HepG2 (cell line): ENCODE results near the gene PHOSPHO2. TPM values are rescaled to one million over a fixed set of nuclear protein-coding genes. Genes with fewer than 3 reads are reported as not detected.

Source experiments
- BRCA1 ChIP-seq: sonication (generic); formaldehyde crosslinking; IDR thresholded peaks from 2 replicates; pipeline ENCODE4 v1.4.0; 2020; ENCODE audit warnings: missing genetic modification reagents
- CBX5 ChIP-seq: sonication (generic); formaldehyde crosslinking; IDR thresholded peaks from 2 replicates; pipeline ENCODE4 v1.4.0; 2020; ENCODE audit warnings: missing genetic modification reagents, borderline replicate concordance
- FOXK2 ChIP-seq: fragments of 450-650 bp; IDR thresholded peaks from 2 replicates; pipeline ENCODE4 v1.6.1; 2016
- GATAD2A ChIP-seq: IDR thresholded peaks from 2 replicates; pipeline ENCODE4 v1.6.1; 2016
- KDM1A ChIP-seq: IDR thresholded peaks from 2 replicates; pipeline ENCODE4 v1.6.1; 2016; ENCODE audit warnings: missing compliant biosample characterization
- MYNN ChIP-seq: sonication (generic); formaldehyde crosslinking; IDR thresholded peaks from 2 replicates; pipeline ENCODE4 v1.4.0; 2020; ENCODE audit warnings: mild to moderate bottlenecking, low read depth, missing genetic modification reagents
- REL ChIP-seq: sonication (generic); formaldehyde crosslinking; conservative IDR thresholded peaks from 2 replicates; pipeline ENCODE4 v1.8.0; 2022; ENCODE audit warnings: mild to moderate bottlenecking, missing genetic modification reagents, moderate library complexity
- SKI ChIP-seq: fragments of 450-650 bp; IDR thresholded peaks from one replicate; pipeline ENCODE4 v1.6.1; 2018; ENCODE audit warnings: mild to moderate bottlenecking; ENCODE audit not compliant: partially characterized antibody
- SNAPC2 ChIP-seq: sonication (generic); formaldehyde crosslinking; IDR thresholded peaks from 2 replicates; pipeline ENCODE4 v1.8.1; 2022; ENCODE audit warnings: mild to moderate bottlenecking, missing genetic modification reagents
- TAF15 ChIP-seq: fragments of 200-400 bp; formaldehyde crosslinking; IDR thresholded peaks from one replicate; pipeline ENCODE4 v1.6.1; 2018; ENCODE audit warnings: mild to moderate bottlenecking, low read depth, low read length; ENCODE audit not compliant: poor library complexity, severe bottlenecking
- TARDBP ChIP-seq: sonication (generic); formaldehyde crosslinking; IDR thresholded peaks from 2 replicates; pipeline ENCODE4 v1.8.0; 2022; ENCODE audit warnings: mild to moderate bottlenecking, missing genetic modification reagents
- TBX3 ChIP-seq: fragments of 450-650 bp; IDR thresholded peaks from 2 replicates; pipeline ENCODE4 v1.6.1; 2017; ENCODE audit warnings: antibody characterized with exemption, mild to moderate bottlenecking, inconsistent platforms, borderline replicate concordance
- TSC22D2 ChIP-seq: sonication (generic); formaldehyde crosslinking; IDR thresholded peaks from 2 replicates; pipeline ENCODE4 v1.5.1; 2020; ENCODE audit warnings: missing genetic modification reagents, mild to moderate bottlenecking, borderline replicate concordance
- XRCC5 ChIP-seq: fragments of 200-400 bp; formaldehyde crosslinking; optimal IDR thresholded peaks from 2 replicates; pipeline ENCODE3; 2017; ENCODE audit warnings: mild to moderate bottlenecking, low read length
- ZNF12 ChIP-seq: sonication (generic); formaldehyde crosslinking; IDR thresholded peaks from 2 replicates; pipeline ENCODE4 v1.5.0; 2020; ENCODE audit warnings: missing genetic modification reagents
- ZNF761 ChIP-seq: sonication (generic); formaldehyde crosslinking; conservative IDR thresholded peaks from 2 replicates; pipeline ENCODE4 v1.4.0; 2020; ENCODE audit warnings: mild to moderate bottlenecking, missing genetic modification reagents
- polyA plus RNA-seq, 8 experiments: library from polyadenylated mRNA; depleted of rRNA in 3 of 8; stranded (reverse) in 7 of 8; unstranded in 1 of 8; fragments of >200 nt; fragmentation: Illumina TruSeq in 4 of 8; extraction: Trizol in 4 of 8; gene quantifications; 2 replicates each; pipeline versions ENCODE4 v1.2.1 to v1.2.3, GENCODE V29; 2011 to 2016; ENCODE audit warnings: low read depth in 4 of 8, missing spikeins in 1 of 8, mixed read lengths in 1 of 8; ENCODE audit not compliant: insufficient read depth in 1 of 8
- total RNA-seq, 5 experiments: library from RNA; depleted of rRNA; stranded (reverse); fragments of >200 nt; fragmentation: Illumina TruSeq; extraction: Trizol; gene quantifications; 2 replicates each; pipeline ENCODE4 v1.2.3, GENCODE V29; 2016; ENCODE audit warnings: low read depth in 1 of 5
- TF ChIP-seq, protein P1 (sequence below), 2 experiments: sonication (generic) in 1 of 2; formaldehyde crosslinking in 1 of 2; IDR thresholded peaks; 2 replicates each; pipeline versions ENCODE4 v1.4.0 to v1.6.1; 2016 to 2020; ENCODE audit warnings: borderline replicate concordance in 1 of 2, low read depth in 1 of 2, mild to moderate bottlenecking in 1 of 2, missing genetic modification reagents in 1 of 2
- TF ChIP-seq, protein P2 (sequence below): sonication (generic); formaldehyde crosslinking; IDR thresholded peaks from 2 replicates; pipeline ENCODE4 v1.5.0; 2020; ENCODE audit warnings: mild to moderate bottlenecking, missing genetic modification reagents, borderline replicate concordance
- TF ChIP-seq, protein P3 (sequence below): sonication (generic); formaldehyde crosslinking; IDR thresholded peaks from 2 replicates; pipeline ENCODE4 v1.4.0; 2020; ENCODE audit warnings: missing genetic modification reagents
- TF ChIP-seq, protein P4 (sequence below): sonication (generic); formaldehyde crosslinking; IDR thresholded peaks from 2 replicates; pipeline ENCODE4 v1.4.0; 2020; ENCODE audit warnings: missing genetic modification reagents

PHOSPHO2 gene
- total and polyA plus RNA-seq, 2 of the 13 experiments (the other 11 are each of a cell fraction or from before 2014, with no cell fraction given): 6.1 to 11.4 TPM

DNA sequence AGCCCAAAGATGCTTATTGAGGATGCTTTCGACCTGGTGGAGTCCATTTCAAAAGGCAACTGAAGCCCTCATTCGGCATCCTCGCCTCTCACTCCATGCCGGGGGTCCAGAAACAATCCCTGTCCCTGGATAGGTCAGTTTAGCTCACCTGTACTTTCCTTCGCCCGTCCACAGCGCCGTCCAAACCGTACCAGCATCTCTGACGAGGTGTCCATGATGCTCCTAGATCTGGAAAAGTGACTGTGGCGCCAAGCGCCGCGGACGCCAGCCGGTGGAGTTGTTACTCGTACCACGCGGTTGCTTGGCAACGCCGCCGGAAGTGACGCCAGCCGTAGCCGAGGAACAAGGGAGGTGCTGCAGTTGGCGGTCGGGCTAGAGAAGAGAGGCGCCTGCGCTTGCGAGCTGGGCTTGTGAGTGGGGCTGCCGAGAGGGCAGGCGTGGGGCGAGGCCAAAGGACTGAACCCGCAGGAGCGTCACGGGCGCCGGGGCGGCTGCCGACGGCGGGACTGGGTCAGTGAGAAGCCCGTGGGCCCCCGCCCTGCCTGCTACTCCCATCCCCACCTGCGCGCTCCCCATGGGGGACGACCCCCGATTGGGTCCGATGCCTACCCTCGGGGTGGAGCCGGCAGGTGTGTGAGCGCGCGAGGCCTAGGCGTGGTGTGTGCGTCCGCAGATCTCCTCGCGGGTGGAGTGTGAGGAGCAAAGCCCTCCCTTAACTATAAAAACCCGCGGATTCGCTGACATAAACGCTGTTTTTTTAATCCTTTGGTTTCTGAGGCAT is at the start of gene PHOSPHO2, which contains the start of gene CFAP210 (continued):
- TF ChIP-seq, protein P1, sequence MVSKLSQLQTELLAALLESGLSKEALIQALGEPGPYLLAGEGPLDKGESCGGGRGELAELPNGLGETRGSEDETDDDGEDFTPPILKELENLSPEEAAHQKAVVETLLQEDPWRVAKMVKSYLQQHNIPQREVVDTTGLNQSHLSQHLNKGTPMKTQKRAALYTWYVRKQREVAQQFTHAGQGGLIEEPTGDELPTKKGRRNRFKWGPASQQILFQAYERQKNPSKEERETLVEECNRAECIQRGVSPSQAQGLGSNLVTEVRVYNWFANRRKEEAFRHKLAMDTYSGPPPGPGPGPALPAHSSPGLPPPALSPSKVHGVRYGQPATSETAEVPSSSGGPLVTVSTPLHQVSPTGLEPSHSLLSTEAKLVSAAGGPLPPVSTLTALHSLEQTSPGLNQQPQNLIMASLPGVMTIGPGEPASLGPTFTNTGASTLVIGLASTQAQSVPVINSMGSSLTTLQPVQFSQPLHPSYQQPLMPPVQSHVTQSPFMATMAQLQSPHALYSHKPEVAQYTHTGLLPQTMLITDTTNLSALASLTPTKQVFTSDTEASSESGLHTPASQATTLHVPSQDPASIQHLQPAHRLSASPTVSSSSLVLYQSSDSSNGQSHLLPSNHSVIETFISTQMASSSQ (IDR thresholded peaks at IDR 0.05; ENCODE audit: low read depth): no peak
- TF ChIP-seq, protein P1 (CRISPR knock-in tag; IDR thresholded peaks at IDR 0.05; ENCODE audit: borderline replicate concordance): peak; percentile 49; the same call in 1 of the 2 replicates
- TF ChIP-seq TAF15 (peak; percentile 94), REL (no peak), TARDBP (CRISPR knock-in tag) (peak; percentile 91), BRCA1 (CRISPR knock-in tag) (peak; percentile 90), ZNF761 (no peak), XRCC5 (peak; percentile 73), SNAPC2 (CRISPR knock-in tag) (peak; percentile 89), CBX5 (CRISPR knock-in tag) (peak; percentile 88; the same call in 1 of the 2 replicates), KDM1A (CRISPR knock-in tag) (peak; percentile 19; the same call in 1 of the 2 replicates), GATAD2A (CRISPR knock-in tag) (peak; percentile 77), TBX3 (peak; percentile 59; the same call in 1 of the 2 replicates), MYNN (CRISPR knock-in tag) (peak; percentile 94), ZNF12 (CRISPR knock-in tag) (no peak), TSC22D2 (CRISPR knock-in tag) (0 out of 2 replicates have a peak, but pooled peaks have one; percentile 47), SKI (peak; percentile 69), FOXK2 (peak; percentile 52; the same call in 1 of the 2 replicates)
- TF ChIP-seq, protein P2, sequence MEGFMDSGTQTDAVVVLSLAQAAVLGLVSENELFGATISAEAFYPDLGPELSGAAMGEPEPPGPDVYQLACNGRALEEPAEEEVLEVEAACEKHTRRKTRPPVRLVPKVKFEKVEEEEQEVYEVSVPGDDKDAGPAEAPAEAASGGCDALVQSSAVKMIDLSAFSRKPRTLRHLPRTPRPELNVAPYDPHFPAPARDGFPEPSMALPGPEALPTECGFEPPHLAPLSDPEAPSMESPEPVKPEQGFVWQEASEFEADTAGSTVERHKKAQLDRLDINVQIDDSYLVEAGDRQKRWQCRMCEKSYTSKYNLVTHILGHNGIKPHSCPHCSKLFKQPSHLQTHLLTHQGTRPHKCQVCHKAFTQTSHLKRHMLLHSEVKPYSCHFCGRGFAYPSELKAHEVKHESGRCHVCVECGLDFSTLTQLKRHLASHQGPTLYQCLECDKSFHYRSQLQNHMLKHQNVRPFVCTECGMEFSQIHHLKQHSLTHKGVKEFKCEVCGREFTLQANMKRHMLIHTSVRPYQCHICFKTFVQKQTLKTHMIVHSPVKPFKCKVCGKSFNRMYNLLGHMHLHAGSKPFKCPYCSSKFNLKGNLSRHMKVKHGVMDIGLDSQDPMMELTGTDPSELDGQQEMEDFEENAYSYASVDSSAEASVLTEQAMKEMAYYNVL (CRISPR knock-in tag): peak; percentile 93; the same call in 1 of the 2 replicates
- TF ChIP-seq, protein P3, sequence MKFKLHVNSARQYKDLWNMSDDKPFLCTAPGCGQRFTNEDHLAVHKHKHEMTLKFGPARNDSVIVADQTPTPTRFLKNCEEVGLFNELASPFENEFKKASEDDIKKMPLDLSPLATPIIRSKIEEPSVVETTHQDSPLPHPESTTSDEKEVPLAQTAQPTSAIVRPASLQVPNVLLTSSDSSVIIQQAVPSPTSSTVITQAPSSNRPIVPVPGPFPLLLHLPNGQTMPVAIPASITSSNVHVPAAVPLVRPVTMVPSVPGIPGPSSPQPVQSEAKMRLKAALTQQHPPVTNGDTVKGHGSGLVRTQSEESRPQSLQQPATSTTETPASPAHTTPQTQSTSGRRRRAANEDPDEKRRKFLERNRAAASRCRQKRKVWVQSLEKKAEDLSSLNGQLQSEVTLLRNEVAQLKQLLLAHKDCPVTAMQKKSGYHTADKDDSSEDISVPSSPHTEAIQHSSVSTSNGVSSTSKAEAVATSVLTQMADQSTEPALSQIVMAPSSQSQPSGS (CRISPR knock-in tag): peak; percentile 84; the same call in 1 of the 2 replicates
- TF ChIP-seq, protein P4, sequence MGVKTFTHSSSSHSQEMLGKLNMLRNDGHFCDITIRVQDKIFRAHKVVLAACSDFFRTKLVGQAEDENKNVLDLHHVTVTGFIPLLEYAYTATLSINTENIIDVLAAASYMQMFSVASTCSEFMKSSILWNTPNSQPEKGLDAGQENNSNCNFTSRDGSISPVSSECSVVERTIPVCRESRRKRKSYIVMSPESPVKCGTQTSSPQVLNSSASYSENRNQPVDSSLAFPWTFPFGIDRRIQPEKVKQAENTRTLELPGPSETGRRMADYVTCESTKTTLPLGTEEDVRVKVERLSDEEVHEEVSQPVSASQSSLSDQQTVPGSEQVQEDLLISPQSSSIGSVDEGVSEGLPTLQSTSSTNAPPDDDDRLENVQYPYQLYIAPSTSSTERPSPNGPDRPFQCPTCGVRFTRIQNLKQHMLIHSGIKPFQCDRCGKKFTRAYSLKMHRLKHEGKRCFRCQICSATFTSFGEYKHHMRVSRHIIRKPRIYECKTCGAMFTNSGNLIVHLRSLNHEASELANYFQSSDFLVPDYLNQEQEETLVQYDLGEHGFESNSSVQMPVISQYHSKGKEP (CRISPR knock-in tag): no peak
